Stimulated activated CD4-positive, alpha-beta T cell treated with anti-CD3 and anti-CD28 coated beads, Interleukin-15, amount 100 ng/mL, for 48 hours (primary cell): Measurements from ENCODE around the gene PCGF2.

ENCODE experiments used
- DNase-seq, 2 donors: peaks; one replicate each; pipeline ENCODE4 v3.0.0-alpha.2; 2020; ENCODE audit warnings: low read depth in 2 of 2

PCGF2 gene

DNA sequence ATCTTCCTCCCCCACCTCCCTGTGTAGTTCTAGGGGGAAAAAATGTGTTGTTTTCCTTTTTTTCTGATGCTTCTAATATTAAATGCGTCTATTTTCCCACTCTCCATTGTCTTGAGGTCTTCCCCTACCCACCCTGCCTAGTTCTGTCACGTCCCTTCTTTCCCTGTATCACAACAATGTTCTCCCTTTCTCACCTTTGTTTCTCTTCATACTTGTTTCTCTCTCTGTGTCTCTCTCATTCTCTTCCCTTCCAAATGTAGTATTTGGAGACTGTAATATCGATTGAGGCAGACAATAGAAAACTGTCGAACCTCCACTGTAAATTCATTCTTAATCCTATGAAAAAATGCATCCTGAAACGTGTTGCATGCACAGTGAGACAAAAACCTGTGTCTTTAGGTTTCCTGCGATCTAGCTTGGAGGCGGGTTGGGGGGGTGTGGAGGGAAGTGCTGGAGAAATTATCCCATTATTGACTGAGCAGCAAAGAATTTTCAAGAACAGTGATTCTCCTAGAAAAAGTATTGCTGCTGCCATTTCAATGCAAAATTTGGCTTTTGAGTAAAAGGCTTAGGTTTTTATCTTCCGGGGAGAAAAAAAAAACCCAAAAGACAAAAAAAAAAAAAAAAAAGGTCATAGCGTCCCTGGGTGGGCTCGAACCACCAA, 3.1 kb upstream of the PCGF2 start:
- no peak for DNase-seq

DNA sequence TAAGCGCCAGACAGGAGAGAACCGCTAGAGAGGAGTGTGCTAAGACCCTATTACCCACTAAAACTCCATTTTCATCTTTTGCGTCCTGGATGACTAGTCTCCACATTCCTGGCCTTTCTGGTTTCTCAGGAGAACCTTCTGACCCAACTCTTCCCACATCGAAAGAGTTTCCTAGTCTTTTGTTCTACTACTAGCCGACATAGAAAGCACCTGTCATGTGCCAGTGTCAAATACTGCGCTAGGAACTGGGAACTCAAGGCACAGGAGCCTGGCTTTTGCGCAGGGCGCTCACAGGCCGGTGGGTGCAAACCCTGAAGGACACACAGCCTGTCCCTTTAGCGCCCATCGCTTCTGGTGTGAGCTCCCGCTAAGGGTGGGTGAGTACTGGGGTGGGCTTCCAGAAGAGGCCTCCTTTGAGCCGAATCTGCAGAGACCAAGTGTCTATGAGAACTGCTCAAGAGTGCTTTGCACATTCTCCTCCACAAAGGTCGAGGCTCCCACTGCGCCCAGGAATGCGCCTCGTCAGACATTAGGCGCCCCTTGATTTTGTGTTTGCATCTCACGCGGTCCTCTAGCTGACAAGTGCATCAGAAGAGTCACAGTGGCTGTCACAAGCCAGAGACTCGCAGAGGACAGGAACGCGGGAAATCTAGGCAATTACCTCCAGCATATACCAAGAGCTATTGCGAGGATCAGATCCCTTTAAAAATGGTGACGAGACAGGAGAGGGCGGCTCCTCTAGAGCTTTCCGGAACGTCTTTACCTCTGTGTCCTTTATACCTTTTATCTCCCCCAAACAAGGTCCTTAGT, 2.4 kb upstream of the PCGF2 start:
- DNase-seq: no peak

DNA sequence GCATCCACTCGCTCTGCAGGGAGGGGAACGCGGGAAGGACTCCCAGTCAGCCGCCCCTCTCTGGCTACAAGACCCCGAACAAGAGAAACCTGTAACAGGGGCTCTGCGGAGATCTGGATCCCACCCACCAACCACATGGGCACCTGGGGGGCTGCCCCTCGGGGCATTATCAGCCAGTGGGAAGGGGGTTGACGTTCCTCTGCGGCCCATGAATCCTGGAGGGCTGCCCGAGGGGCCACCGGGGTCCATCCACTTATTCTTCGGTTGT, 1.8 kb upstream of the PCGF2 start:
- no peak for DNase-seq

DNA sequence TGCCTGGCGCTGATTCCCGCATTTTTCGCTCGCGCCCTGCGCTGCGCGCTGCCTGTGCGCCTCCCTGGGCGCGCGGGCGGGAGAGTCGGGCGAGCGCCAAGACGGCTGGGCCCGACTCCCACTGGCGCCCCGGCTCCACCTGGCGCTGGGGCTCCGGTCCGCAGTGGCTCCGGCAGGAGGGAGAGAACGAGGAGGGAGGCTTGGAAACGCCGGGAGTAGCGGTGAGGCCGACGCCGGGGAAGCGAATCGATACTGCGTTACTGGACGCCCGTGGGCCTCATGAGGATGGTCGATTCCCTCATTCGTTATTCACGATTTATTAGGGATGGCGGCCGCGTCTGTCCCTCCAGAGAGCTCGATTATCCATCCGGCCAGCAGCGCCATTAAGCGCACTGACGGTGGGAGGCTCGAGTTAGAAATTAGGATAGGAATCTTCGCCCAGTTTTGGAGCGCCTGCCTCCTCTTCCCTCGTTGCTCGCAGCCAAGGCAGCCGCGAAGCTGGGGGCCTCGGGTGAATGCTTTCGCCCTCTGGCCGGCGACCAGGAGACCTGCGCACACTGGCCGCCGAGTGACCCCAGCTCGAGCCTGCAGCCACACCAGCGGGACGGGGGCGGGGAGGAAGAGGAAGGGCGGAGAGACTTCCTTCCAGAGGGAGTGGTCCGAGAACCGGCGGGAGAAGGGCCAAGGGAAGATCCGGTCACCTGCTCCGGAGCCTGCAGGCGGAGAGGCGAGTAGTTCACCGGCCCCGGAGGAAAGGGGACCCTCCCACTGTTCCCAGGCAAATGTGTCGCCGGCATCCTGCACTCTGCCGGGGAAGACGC, 1.3 kb upstream of the PCGF2 start:
- no peak for DNase-seq

DNA sequence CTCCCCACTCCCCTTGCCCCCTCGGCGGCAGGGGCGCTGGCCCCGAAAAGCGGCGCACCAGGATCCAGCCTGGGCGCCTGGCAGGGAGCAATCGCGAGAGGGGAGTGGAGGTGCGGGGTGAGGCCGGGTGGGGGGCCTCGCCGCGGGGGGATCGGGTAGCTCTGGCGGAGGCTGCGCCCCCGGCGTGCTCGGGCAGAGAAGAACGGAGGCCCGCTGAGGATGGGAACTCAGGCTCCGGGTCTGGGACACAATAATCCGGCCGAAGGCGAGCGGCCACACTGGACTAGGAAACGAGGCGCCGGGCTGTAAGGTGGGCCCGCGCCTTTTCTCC, 721 bp upstream of the PCGF2 start:
- no peak for DNase-seq

DNA sequence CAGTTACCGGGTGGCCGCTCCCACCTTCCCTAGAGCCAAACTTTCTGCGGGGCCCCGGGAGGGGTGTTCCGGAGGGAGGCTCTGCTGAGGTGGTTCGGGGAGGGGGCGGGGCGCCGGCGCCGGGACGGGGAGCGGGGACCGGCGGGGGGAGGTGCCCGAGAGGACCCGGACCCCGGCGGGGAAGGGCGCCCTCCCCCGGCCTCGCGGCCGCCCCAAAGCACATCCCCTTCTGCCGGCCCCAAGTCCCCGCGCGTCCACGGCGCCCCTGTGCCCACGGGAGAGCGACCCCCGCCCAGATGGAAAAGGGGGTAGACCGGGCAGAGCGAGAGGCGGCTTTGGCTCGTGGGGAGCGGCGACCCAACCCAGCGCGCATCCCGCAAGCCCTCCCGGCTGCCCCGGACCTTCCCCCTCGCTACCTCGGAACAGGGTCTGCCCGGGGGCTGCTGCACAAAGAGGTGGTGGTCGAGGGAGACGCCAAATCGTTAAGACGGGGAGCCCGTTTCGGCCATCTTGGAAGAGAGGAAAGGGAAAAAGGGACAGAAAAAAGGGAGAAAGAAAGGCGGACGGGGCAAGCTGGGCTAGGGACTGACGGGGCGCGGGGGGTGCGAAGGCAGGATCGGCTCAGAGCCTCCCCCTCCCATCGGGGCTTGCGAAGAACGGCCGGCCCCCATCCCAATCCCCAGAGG, 530 bp downstream of the PCGF2 start:
- DNase-seq: no peak

DNA sequence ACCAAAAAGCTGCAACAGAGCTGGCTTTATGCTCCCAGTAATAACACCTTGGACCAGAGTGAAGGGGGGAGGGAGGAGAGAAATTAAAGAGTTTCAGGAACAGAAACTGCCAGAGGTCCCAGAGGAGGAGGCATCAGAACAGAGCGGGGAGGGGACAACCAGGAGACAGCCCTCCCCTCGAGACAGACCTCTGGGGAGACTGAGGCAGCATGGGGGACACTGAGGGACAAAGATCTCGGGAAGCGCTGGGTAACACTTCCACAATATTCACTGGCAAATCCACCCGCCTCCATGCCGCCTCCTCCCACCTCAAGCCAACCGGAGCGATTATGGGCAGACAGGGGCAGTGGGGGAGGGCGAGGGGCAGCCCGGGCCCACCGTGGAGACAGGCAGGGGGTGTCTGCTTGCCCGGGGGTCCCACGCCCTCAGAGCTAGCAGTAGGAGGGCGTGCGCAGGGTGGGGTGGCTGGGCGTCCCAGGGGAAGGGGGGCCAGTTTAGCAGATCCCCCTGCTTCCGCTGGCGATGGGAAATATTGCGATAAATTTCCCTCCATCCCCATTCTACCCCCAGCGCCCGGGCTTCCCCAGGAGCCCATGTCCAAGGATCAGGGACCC, 1.2 kb downstream of the PCGF2 start:
- DNase-seq: no peak

DNA sequence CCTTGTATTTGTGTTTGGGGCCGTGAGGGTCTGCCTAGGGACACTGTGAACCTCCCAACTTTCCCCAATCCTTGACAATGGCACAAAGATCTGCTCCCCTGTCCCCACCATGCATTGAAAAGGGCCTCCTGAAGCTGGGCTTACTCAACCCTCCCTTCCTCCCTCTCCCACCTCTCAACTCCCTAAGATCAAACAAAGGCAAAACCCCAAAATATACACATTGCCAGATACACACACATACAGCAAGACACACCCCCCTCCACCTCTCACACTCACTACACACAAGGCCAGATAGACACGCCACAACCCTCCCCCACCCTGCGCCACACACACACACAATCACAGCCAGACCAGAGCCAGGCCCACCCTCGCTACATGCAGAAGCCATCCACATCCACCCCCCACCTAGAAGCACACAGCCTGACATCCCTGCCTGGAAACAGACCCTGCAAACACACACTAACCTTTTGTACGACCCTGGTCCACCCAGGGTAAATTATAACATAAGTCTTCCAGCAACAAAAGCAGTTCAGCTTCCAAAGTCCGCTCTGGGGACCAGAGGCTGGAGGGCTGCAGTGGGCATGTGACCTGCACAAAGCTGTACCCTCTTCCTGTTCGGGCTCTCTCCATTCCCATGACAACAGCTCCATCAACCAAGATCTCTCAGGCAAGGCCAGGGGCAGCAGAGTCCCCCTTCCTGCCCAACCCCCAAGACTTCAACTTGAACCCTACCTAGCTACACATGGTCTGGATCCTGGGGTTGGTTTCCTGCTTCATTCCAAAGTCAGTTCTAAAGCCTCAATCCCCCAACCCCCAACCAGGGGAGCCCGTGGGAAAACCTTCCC, 1.9 kb downstream of the PCGF2 start:
- no peak for DNase-seq

DNA sequence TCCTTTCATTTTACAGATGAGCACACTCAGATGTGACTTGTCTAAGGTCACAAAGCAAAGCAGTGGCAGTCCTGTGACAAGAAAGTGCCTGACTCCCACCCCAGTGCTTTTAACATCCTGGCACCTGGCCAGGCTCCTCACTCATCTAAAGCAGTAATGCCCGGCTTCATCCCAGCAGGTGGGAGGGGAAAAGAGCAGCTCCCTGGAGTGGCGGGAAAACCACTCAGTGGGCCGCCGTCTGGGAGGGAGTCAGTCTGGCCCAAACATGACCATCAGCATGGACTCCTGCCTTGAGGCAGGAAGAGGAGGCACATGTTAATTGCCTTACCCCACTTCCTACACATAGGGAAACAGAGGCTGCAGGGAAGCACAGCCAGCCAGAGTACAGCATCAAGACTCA, 2.6 kb downstream of the PCGF2 start:
- DNase-seq: no peak

DNA sequence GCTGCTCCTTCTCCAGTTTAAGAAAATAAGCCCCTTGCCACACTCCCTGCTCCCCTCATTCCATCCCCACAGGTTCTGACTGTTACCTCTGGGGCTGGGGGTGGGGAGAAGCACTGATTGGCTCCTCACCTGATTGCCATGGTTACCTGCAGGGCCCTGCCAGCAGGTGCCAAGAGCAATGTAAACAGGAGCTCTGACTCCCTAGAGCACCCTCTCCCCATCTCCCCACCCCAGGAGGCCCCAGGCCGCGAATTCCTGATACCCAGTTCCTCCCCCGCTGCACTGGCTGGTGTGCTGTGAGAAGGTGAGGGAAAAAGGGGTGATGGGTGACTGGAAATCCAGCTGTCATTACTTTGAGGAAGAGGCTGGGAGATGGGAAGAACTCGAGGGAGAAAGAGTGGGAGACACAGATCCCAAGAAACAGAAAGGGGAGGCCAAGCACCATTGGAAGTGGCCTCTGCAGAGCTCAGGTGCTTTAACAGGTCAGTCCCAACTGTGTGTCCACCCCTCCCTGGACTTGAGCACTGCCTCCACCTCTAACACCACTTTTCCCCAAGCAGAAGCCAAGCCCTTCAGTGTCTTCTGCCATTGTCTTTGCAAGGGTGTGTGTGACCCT, 4.5 kb downstream of the PCGF2 start:
- DNase-seq: no peak

DNA sequence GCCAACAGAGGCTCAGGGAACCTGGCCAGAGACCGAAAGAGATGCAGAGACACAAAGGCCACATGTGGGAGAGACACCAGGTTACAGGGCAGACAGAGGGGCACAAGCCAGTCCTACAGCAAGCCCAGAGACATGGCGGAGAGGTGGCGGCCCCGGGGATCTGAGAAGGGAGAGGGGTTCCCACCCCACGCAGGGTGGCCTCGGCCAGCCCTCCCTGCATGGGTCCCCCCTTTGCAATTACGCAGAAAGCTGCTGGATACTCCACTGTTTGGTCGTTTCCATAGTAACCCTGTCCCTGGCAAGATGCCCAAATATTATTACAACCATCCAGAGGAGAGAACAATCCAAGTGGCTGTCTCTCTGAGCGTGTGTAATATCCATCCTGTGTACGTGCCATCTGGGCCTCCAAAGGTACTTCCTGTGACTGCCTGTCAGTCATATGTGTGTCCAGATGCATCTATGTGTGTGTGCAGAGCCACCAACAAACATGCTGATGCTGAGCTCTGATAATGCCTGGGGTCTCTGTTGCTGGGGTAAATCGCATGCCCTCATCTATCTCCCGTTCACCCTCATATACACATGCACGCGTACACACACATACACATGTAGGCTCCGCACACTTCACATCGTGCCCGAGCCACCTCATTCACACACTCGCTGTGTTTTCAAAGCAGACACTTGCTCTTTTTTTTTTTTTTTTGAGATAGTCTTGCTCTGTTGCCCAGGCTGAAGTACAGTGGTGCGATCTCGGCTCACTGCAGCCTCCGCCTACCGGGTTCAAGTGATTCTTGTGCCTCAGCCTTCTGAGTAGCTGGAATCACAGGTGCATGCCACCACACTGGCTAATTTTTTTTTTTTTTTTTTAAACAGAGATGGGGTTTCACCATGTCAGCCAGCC, 5.5 kb downstream of the PCGF2 start:
- no peak for DNase-seq

DNA sequence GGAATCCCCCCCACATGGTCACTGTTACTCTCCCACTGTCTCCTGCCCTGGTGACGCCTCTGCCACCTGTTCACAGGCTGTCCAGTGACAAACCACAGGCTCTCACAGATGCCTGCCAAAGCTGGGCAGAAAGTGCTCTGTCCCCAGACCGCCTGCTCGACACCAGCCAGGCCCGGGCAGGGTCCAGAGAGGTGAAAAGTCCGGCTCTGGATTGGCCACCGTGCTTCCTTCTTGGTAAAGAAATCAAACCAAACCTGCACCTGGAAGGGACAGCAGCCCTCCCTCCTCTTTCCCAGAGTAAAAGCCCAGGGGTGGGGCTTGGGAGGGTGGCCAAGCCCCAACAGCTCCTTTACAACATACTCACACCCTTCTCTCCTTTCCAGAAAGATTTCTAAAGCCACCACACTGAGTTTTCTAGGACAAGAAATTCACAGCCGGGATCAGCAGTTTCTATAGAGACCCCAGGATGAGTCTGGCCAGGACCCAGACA, 6.2 kb downstream of the PCGF2 start:
- DNase-seq: no peak

DNA sequence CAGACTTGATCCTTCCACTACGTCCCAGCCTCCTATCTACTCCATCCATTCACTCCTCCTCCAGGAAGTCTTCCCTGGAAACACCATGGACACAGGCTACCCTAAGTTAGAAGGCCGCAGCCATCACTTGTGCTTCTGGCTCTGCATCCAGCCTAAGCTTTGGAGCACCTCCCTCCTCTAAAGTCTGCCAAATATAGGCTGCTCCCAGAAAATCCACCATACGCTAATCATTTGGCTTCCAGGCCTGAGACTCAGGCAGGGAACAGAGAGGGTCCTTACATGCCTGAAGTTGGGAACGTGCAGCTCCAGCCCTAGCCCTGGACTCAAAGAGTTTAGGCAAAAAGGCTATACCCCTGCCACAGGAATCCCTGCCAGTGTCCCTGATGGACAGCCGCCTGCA, 6.7 kb downstream of the PCGF2 start:
- DNase-seq: no peak

DNA sequence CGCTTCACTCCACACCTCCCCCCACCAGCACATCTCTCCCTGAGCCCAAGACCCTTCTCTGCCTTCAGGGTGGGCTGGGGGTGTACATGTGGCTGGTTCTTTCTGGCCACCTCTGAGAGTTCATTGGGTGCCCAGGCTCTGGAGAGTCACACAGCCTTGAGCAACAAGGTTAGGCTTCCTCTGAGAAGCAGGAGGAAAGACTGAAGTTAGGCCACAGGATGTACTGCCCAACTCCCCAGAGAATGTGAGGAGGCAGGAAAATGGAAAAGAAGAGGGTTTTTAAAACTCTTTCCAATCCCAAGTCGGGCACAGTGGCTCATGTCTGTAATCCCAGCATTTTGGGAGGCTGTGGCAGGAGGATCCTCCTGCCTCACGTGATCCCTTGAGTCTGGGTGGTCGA, 7.3 kb downstream of the PCGF2 start:
- DNase-seq: no peak

DNA sequence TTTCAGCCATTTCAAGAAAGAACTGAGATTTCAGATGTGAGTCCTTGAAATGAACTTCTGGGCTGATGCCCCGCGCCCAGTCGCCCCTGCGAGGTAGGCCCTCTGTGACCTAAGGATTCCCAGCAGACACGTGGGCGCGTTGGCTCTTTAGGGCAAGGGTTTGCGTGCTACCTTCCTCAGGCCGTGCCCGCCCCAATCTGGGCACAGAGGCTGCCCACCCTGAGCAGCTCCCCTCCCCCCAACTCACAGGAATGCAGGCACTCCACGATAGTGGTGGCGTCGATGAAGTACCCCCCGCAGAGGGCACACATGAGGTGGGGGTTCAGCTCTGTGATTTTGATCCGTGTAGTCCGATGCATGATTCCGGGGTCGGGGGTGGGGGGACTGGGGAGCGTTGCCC, 8.1 kb downstream of the PCGF2 start:
- no peak for DNase-seq

DNA sequence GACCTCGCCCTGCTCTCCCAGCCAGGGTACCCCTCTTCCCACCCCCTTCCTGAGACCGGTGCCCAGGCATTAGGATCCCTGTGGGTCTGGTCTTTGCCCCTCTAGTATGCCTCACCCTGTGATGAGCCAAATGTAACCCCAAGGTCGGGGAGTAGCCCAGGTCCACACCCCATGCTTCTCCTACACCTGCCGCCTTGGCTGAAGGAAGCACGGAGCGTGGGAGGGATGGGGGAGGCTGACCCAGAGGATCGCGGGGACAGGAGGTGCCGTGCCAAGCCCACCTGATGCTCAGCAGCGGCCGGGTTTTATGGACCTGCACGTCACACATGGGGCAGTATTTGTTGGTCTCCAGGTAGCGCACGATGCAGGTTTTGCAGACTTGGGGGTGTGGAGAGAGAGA, 8.8 kb downstream of the PCGF2 start:
- no peak for DNase-seq

DNA sequence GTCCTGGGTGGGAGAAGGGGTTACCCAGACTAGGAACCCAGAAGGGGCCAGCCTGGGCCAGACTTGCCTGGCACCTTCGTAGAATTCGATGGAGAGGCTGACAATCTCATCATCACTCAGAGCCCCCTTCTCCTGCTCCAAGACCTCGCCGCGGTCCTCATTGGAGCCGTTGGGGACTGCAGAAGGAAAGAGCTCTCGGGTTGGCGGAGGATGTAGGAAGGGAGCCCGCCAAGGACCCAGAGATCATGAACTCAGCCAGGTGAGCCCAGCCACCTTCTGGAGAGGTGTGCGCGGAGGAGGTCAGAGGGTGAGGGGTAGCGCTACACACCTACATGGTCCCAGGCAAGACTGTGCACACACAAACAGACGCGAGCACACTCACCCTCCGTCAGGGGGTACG, 9.4 kb downstream of the PCGF2 start:
- no peak for DNase-seq

DNA sequence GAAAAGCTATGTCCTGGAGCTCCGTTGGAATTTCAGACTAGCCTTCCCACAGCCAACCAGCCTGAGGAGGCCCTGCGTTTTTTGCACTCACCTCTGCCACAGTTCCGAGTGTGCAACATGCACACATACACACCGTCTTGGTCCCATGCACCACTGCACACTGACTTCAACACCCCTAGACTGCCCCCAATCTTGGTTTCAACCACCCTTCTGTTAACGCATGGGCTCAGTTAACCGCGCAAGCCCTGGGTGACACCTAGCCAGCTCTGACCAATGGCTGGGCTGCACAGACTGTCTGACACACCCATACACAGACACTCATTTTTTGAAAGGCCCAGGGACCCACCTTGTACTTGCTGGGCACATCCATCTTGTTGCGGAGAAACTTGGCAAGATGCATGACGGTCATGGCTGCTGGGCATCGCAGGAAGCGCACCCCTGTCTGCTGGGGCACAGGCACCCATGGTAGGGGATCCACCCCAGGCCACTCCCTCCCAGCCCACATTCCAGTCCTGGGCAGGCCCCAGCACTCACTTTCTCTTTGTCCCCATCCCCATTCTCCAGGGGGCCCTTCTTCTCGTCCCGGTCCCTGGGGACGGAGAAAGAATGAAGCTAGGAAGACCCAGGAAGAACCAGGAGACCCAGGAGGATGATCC, 10.0 kb downstream of the PCGF2 start:
- no peak for DNase-seq
